ENCODE measurements around the gene CDK11A.
"Not testable (repeated sequence)": the region's sequence is repeated elsewhere in the genome, so short reads cannot be mapped to it uniquely, and the experiment has no call there.

Gene CDK11A

DNA sequence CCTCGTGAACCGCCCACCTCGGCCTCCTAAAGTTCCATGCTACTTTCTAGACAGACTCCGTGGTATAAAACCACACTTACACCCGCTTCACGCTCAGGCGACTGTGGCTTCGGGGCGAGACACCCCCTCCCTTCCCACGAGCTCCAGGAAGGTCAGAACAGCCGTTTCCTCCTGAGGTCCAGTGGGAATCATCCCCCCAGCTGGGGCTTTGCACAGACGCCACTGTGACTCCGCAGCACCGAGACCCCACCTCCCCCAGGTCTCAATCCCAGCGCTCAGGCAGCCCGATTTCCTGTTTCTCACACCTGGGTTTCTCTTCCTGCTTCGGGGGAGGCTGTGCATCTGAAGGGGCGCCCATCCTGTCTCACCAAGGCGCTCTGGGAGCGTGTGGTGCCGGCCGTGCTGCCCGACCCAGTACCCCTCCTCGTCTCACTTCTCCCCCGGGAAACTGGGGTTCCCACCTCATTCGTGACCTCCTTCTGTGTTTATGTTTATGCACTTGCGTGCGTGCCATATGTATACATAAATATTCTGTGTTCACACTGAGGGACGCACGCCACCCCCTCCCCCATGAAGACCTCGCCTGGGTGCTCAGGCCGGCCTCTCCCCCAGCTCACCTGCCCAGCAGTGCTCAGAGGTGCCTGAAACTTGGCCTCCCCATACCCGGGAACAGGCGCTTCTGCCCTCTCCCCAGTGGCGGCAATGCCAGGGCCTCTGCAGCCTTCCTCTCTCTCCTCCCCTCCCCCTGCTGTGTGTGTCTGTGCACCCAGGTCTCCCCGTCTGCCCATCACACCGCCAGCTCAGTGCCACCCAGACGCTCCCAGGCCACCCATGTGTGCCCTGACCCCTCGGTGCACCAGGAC is 46.2 kb downstream of the CDK11A start:
- no peak overlapping the region for H3K4me3 ChIP-seq (ENCODE audit: low read depth, low read length)
- H3K36me3 ChIP-seq (ENCODE audit: control insufficient read depth, insufficient read depth, low read length), result peaks cover 3% of the 10 kb centered on the region; the same call in 1 of the 2 replicates
- no peaks in the 10 kb centered on the region for H3K9me3 ChIP-seq (ENCODE audit: control insufficient read depth, insufficient read depth, low read depth, low read length)
- no peaks in the 10 kb centered on the region for H3K27me3 ChIP-seq (ENCODE audit: control insufficient read depth, insufficient read depth, low read length)
- peak overlapping the region; percentile 38 for H3K27ac ChIP-seq (ENCODE audit: low read depth, low read length)
- no peak overlapping the region for H3K9ac ChIP-seq (ENCODE audit: low read length)
- peaks cover 18% of the 10 kb centered on the region for H3K4me1 ChIP-seq (ENCODE audit: control insufficient read depth, insufficient read depth, low read length)

DNA sequence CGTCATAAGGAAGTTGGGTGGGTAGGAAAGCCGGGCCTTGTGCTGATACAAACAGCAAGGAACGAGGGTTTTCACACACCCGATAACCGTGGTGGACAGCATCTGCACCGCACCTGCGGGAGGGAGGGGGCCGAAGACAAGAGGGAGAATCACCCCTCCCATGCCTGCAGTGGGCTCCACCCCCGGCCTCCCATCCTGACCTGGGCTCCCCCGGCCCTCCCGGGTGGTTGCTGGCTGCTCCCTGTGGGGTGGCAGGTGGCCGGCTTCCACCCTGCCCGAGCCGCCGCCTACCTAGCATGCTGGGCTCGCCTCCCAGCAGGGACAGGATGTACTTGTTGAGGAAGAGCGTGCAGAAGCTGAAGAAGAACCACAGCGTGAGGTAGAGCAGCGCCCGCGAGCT is 48.1 kb downstream of the CDK11A start:
- not testable (repeated sequence) for H3K9me3 ChIP-seq (ENCODE audit: control insufficient read depth, insufficient read depth, low read depth, low read length); H3K27me3 ChIP-seq (ENCODE audit: control insufficient read depth, insufficient read depth, low read length); H3K9ac ChIP-seq (ENCODE audit: low read length); H3K4me3 ChIP-seq (ENCODE audit: low read depth, low read length); H3K27ac ChIP-seq (ENCODE audit: low read depth, low read length)
- Histone ChIP-seq H3K4me1 (ENCODE audit: control insufficient read depth, insufficient read depth, low read length) (peaks cover 17% of the 10 kb centered on the region), H3K36me3 (ENCODE audit: control insufficient read depth, insufficient read depth, low read length) (peaks cover 15% of the 10 kb centered on the region)

DNA sequence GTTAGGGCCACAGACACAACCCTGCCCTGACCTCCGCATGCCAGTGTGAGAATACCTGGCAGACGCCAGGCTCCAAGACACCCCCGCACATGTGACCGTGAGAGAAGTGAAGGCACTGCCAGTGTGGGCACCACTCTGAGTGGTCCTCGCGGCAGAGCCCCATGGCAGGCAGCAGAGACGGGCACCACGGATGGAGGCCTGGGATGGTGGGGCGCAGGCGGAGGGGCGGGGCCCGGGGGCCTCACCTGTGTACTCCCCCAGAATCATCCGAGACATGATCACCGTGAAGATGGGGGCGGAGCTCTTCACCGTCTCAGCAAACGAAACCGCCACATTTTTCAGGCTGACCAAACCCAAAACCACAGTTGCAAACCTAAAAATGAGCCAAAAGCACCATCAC is 48.9 kb downstream of the CDK11A start:
- H3K27me3 ChIP-seq (ENCODE audit: control insufficient read depth, insufficient read depth, low read length), result not testable (repeated sequence)
- H3K4me1 ChIP-seq (ENCODE audit: control insufficient read depth, insufficient read depth, low read length), result peaks cover 17% of the 10 kb centered on the region

DNA sequence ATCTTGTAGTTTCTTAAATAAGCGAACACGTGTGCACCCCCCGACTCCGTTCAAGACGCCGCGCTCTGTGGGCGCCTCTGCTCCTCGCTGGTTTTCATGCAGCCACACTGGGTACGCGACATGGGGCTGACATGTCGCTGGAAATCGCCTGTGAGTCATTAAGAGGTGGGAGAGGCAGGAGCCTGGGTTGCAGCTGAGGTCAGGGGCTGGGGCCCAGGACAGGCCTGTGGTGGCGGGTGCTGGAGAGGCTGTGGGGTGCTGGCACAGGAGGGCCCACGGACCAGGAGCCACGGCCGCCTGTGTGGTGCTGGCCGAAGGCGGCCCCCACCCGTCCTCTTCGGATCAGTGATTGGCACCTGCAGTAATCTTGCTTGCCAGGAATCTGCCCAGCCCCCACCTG is 49.4 kb downstream of the CDK11A start:
- peaks cover 17% of the 10 kb centered on the region for H3K4me1 ChIP-seq (ENCODE audit: control insufficient read depth, insufficient read depth, low read length)
- H3K4me3 ChIP-seq (ENCODE audit: low read depth, low read length); H3K9ac ChIP-seq (ENCODE audit: low read length); H3K27me3 ChIP-seq (ENCODE audit: control insufficient read depth, insufficient read depth, low read length); H3K27ac ChIP-seq (ENCODE audit: low read depth, low read length); H3K9me3 ChIP-seq (ENCODE audit: control insufficient read depth, insufficient read depth, low read depth, low read length): not testable (repeated sequence)
- H3K36me3 ChIP-seq (ENCODE audit: control insufficient read depth, insufficient read depth, low read length), result peaks cover 24% of the 10 kb centered on the region

More for the DNA sequence above, 48.9 kb downstream of the CDK11A start:
- not testable (repeated sequence) for H3K9me3 ChIP-seq (ENCODE audit: control insufficient read depth, insufficient read depth, low read depth, low read length); H3K9ac ChIP-seq (ENCODE audit: low read length); H3K27ac ChIP-seq (ENCODE audit: low read depth, low read length); H3K4me3 ChIP-seq (ENCODE audit: low read depth, low read length)
- H3K36me3 ChIP-seq (ENCODE audit: control insufficient read depth, insufficient read depth, low read length), result peaks cover 21% of the 10 kb centered on the region

DNA sequence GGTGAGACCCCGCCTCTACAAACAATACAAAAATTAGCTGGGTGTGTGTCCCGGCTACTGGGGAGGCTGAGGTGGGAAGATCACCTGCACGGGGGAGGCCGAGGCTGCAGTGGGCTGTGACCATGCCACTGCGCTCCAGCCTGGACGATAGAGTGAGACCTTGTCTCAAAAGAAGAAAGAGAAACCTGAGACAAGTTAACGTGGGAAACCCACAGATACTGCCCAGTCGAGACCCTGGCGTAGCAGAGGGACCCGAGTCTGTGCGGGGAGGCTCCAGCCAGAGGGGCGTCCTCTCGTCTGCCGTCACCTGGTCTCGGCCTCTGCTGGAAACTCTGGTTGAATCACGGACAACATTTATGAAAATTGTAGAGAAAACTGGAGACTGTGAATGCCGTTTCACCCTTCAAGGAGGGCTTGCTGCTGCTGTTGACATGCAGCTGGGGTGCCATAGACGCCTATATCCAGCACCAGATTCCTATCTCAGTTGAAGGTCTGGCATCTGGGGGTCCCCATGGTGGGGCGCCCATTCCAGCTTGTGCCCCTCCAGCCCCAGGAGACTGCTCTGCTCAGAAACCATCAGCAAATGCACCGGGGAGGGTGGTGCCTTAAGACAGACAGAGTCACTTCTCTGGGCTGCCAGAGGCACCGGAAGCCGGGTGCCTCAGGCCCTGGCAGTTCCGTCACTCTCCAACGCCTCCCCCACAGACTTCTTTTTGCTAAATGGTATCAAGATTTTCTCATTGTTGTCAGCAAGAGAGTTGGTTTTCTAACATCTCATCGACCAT is 51.8 kb downstream of the CDK11A start:
- Histone ChIP-seq H3K4me3 (ENCODE audit: low read depth, low read length) (no peak overlapping the region), H3K9ac (ENCODE audit: low read length) (no peak overlapping the region), H3K27me3 (ENCODE audit: control insufficient read depth, insufficient read depth, low read length) (no peaks in the 10 kb centered on the region), H3K27ac (ENCODE audit: low read depth, low read length) (no peak overlapping the region), H3K36me3 (ENCODE audit: control insufficient read depth, insufficient read depth, low read length) (peaks cover 34% of the 10 kb centered on the region), H3K9me3 (ENCODE audit: control insufficient read depth, insufficient read depth, low read depth, low read length) (no peaks in the 10 kb centered on the region), H3K4me1 (ENCODE audit: control insufficient read depth, insufficient read depth, low read length) (no peaks in the 10 kb centered on the region)

DNA sequence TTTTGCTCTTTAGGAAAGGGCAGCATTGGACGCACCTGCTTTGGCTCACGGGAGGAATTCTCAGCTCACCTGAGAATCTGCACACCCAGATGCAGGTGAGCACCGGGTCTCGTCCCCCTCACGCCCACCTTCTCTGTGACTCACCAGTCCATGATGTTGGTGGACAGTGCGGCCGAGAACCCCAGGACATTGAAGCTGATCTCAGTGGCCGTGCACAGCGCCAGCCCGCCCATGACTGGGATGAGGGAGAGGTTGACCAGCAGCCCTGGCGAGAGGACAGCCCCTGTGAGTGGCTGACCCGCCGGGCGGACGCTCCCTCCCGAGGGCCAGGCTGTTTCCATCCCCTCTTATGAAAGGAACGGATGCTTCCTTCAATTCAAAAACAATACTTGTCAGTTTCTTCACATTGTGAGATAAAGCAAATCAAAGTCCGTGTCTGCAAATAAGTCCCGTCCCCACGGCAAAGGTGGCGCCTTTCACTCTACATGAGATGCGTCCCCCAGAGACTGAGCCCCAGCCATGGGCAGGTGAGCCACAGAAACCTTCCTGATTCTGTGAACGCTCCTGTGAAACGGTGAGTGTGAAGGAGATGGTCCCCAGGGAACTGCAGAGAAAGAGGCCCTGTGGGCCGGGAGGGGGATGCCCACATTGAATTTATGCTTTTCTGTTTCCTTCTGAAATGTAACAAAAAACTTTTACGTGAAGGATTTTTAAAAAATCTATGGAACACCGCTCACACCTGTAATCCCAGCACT is 52.6 kb downstream of the CDK11A start:
- Histone ChIP-seq H3K27ac (ENCODE audit: low read depth, low read length) (no peak overlapping the region), H3K27me3 (ENCODE audit: control insufficient read depth, insufficient read depth, low read length) (no peaks in the 10 kb centered on the region), H3K36me3 (ENCODE audit: control insufficient read depth, insufficient read depth, low read length) (peaks cover 35% of the 10 kb centered on the region), H3K4me1 (ENCODE audit: control insufficient read depth, insufficient read depth, low read length) (no peaks in the 10 kb centered on the region), H3K4me3 (ENCODE audit: low read depth, low read length) (no peak overlapping the region), H3K9me3 (ENCODE audit: control insufficient read depth, insufficient read depth, low read depth, low read length) (no peaks in the 10 kb centered on the region), H3K9ac (ENCODE audit: low read length) (no peak overlapping the region)

DNA sequence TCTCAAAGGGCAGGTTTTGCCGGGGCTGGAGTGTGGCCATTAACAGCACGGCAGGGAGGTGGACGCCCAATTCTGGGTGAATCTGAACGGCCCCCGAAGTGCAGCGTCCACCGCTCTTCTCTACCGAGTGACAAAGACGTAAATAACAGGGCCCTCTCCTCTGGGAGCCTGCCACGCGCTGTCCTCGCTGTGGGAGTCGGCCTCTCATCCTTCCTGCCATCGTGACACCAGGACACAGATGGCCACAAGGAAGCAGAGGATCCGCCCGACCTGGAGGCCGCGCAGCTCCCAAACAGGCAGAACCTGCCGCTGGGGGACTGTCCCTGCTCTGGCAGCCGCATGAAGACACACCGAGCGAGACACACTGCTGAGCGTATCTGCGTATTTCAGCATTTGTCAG is 53.3 kb downstream of the CDK11A start:
- H3K4me1 ChIP-seq (ENCODE audit: control insufficient read depth, insufficient read depth, low read length), result no peaks in the 10 kb centered on the region
- H3K27ac ChIP-seq (ENCODE audit: low read depth, low read length), result no peak overlapping the region
- no peaks in the 10 kb centered on the region for H3K27me3 ChIP-seq (ENCODE audit: control insufficient read depth, insufficient read depth, low read length)
- peaks cover 42% of the 10 kb centered on the region for H3K36me3 ChIP-seq (ENCODE audit: control insufficient read depth, insufficient read depth, low read length)
- H3K4me3 ChIP-seq (ENCODE audit: low read depth, low read length), result no peak overlapping the region
- H3K9ac ChIP-seq (ENCODE audit: low read length), result no peak overlapping the region
- no peaks in the 10 kb centered on the region for H3K9me3 ChIP-seq (ENCODE audit: control insufficient read depth, insufficient read depth, low read depth, low read length)

DNA sequence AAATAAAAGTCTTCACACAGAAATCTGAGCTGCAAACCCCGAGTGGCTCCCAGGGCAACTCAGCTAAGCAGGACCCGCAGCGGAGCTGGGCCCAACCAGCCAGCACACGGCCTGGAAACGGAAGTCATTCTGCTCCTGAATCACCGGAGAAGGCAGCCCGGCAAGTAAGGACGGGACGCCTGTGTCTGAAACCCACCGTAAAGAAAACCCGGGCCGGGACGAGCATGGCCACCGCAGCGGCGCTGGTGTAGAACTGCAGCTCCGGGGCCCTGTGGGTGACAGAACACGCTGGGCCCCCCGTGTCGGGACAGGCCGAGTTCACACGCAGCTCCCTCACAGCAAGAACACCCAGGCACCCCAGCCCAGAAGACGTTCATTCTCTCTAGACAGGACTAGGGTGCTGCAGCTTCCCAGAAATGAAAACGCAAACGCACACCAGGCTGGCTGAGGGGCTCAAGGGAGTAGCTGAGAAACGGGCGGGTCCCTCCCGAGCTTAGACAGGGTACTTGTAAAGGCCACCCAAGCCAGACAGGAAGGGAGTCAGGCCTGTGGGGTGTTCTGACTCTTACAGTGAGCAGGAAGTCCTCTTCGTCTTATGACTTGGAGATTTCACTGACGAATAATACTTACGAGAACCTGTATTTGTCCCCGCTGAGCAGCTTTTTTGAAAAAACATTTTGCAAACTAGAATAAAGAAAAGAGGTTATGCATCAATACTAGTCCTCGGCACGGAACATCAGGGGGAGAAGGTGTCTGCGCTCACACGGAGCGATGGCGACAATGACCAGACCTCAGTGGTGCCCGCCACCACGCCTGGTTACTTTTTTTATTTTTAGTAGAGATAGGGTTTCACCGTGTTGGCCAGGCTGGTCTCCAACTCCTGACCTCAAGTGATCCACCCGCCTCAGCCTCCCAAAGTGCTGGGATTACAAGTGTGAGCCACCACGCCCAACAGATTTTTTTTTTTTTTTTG is 54.4 kb downstream of the CDK11A start:
- H3K9me3 ChIP-seq (ENCODE audit: control insufficient read depth, insufficient read depth, low read depth, low read length), result no peaks in the 10 kb centered on the region
- no peak overlapping the region for H3K4me3 ChIP-seq (ENCODE audit: low read depth, low read length)
- H3K27me3 ChIP-seq (ENCODE audit: control insufficient read depth, insufficient read depth, low read length), result no peaks in the 10 kb centered on the region
- H3K36me3 ChIP-seq (ENCODE audit: control insufficient read depth, insufficient read depth, low read length), result peaks cover 52% of the 10 kb centered on the region
- H3K27ac ChIP-seq (ENCODE audit: low read depth, low read length), result no peak overlapping the region
- H3K9ac ChIP-seq (ENCODE audit: low read length), result no peak overlapping the region
- H3K4me1 ChIP-seq (ENCODE audit: control insufficient read depth, insufficient read depth, low read length), result no peaks in the 10 kb centered on the region

DNA sequence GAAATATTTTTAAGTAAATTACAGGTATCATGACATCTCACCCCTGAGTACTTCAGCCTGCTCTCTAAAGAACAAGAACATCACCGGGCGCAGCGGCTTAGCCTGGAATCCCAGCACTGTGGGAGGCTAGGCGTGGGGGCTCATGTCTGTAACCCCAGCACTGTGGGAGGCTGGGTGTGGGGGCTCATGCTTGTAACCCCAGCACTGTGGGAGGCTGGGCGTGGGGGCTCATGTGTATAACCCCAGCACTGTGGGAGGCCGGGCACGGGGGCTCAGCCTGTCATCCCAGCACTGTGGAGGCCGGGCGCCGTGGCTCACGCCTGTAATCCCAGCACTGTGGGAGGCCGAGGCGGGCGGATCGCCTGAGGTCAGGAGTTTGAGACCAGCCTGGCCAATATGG is 57.6 kb downstream of the CDK11A start:
- peaks cover 42% of the 10 kb centered on the region for H3K36me3 ChIP-seq (ENCODE audit: control insufficient read depth, insufficient read depth, low read length)
- H3K4me3 ChIP-seq (ENCODE audit: low read depth, low read length), result no peak overlapping the region
- H3K4me1 ChIP-seq (ENCODE audit: control insufficient read depth, insufficient read depth, low read length), result no peaks in the 10 kb centered on the region
- no peaks in the 10 kb centered on the region for H3K27me3 ChIP-seq (ENCODE audit: control insufficient read depth, insufficient read depth, low read length)
- no peak overlapping the region for H3K9ac ChIP-seq (ENCODE audit: low read length)
- H3K9me3 ChIP-seq (ENCODE audit: control insufficient read depth, insufficient read depth, low read depth, low read length), result no peaks in the 10 kb centered on the region
- no peak overlapping the region for H3K27ac ChIP-seq (ENCODE audit: low read depth, low read length)

DNA sequence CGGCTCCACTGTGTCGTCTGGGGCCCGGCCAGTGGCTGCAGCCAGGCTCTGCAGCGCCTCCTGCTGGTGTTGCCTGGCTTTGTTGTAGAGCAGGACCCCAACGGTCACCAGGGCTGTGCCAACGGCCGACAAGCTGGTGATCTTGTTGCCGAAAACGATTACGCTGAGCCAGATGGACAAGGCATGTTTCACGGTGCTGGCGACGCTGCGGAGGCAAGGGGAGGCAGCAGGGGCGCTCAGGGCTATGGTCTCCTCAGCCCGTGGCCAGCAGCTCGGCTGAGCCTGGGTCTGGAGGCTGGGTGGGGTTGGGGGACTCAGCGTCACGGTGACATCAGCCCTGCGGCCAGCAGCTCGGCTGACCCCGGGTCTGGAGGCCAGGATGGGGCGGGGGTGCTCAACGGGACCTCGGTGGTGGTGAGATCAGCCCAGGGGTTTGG is 58.3 kb downstream of the CDK11A start:
- no peaks in the 10 kb centered on the region for H3K9me3 ChIP-seq (ENCODE audit: control insufficient read depth, insufficient read depth, low read depth, low read length)
- no peaks in the 10 kb centered on the region for H3K4me1 ChIP-seq (ENCODE audit: control insufficient read depth, insufficient read depth, low read length)
- H3K36me3 ChIP-seq (ENCODE audit: control insufficient read depth, insufficient read depth, low read length), result peaks cover 35% of the 10 kb centered on the region
- H3K4me3 ChIP-seq (ENCODE audit: low read depth, low read length), result no peak overlapping the region
- no peak overlapping the region for H3K9ac ChIP-seq (ENCODE audit: low read length)
- H3K27ac ChIP-seq (ENCODE audit: low read depth, low read length), result no peak overlapping the region
- no peaks in the 10 kb centered on the region for H3K27me3 ChIP-seq (ENCODE audit: control insufficient read depth, insufficient read depth, low read length)

Data from HUES6 (cell line).